Astrocyte (in vitro differentiated cells and primary cell): ENCODE data around the gene VDAC1. TPM values are rescaled to one million over a fixed set of nuclear protein-coding genes. Genes with fewer than 3 reads are reported as not detected.
"Not testable (repeated sequence)": the region's sequence is repeated elsewhere in the genome, so short reads cannot be mapped to it uniquely, and the experiment has no call there.

Experiments used
- DNase-seq: peaks from one replicate; pipeline ENCODE4 v3.0.0-alpha.2; 2010; ENCODE audit warnings: low read depth
- FAIRE-seq: peaks from 2 replicates; lab custom pipeline; 2011; peaks lifted over from hg19 to GRCh38; lab: Jason Lieb, UNC
- H2AFZ ChIP-seq: 2 replicates; pipeline ENCODE4 v1.6.0; 2012; ENCODE audit warnings: low read depth, low read length, inconsistent platforms
- H3K27ac ChIP-seq: 2 replicates; pipeline ENCODE4 v1.5.1; 2011; ENCODE audit warnings: low read depth, low read length, inconsistent platforms
- H3K27me3 ChIP-seq: 2 replicates; pipeline ENCODE4 v1.6.0; 2011; ENCODE audit warnings: low read length, inconsistent platforms; ENCODE audit not compliant: insufficient read depth
- H3K36me3 ChIP-seq: 2 replicates; pipeline ENCODE4 v1.5.1; 2011; ENCODE audit warnings: low read length, inconsistent platforms; ENCODE audit not compliant: insufficient read depth
- H3K4me1 ChIP-seq: 2 replicates; pipeline ENCODE4 v1.5.1; 2011; ENCODE audit warnings: low read length, inconsistent platforms; ENCODE audit not compliant: insufficient read depth
- H3K4me2 ChIP-seq: 2 replicates; pipeline ENCODE4 v1.6.0; 2012; ENCODE audit warnings: low read length, inconsistent platforms
- H3K4me3 ChIP-seq: 2 replicates; pipeline ENCODE4 v1.5.1; 2011; ENCODE audit warnings: low read depth, mild to moderate bottlenecking, low read length, inconsistent platforms; ENCODE audit not compliant: insufficient read depth
- H3K79me2 ChIP-seq: 2 replicates; pipeline ENCODE4 v1.6.0; 2012; ENCODE audit warnings: mild to moderate bottlenecking, low read length, inconsistent platforms; ENCODE audit not compliant: insufficient read depth
- H3K9ac ChIP-seq: 2 replicates; pipeline ENCODE4 v1.6.0; 2012; ENCODE audit warnings: mild to moderate bottlenecking, low read length, inconsistent platforms
- H3K9me3 ChIP-seq: 2 replicates; pipeline ENCODE4 v1.5.1; 2012; ENCODE audit warnings: low read depth, mild to moderate bottlenecking, low read length, inconsistent platforms; ENCODE audit not compliant: insufficient read depth
- H4K20me1 ChIP-seq: 2 replicates; pipeline ENCODE4 v1.6.0; 2012; ENCODE audit warnings: low read length, inconsistent platforms; ENCODE audit not compliant: insufficient read depth
- H3K27ac Mint-ChIP-seq: one replicate; pipeline ENCODE4 v1.8.0; 2021; ENCODE audit warnings: mild to moderate bottlenecking, mixed read lengths; ENCODE audit not compliant: unreplicated experiment
- H3K27me3 Mint-ChIP-seq: one replicate; pipeline ENCODE4 v1.8.0; 2021; ENCODE audit warnings: low read depth, mixed read lengths; ENCODE audit not compliant: unreplicated experiment
- H3K36me3 Mint-ChIP-seq: one replicate; pipeline ENCODE4 v1.8.0; 2021; ENCODE audit warnings: low read depth, mixed read lengths; ENCODE audit not compliant: unreplicated experiment
- H3K4me1 Mint-ChIP-seq: one replicate; pipeline ENCODE4 v1.8.0; 2021; ENCODE audit warnings: low read depth, mixed read lengths; ENCODE audit not compliant: unreplicated experiment
- H3K4me3 Mint-ChIP-seq: one replicate; pipeline ENCODE4 v1.8.0; 2021; ENCODE audit warnings: mild to moderate bottlenecking, moderate library complexity, mixed read lengths; ENCODE audit not compliant: unreplicated experiment
- H3K9me3 Mint-ChIP-seq: one replicate; pipeline ENCODE4 v1.8.0; 2021; ENCODE audit warnings: mild to moderate bottlenecking, mixed read lengths; ENCODE audit not compliant: unreplicated experiment
- CTCF ChIP-seq: IDR thresholded peaks from 2 replicates; pipeline ENCODE4 v1.5.1; 2011; ENCODE audit warnings: low read depth, mild to moderate bottlenecking, inconsistent platforms, low read length, moderate library complexity; ENCODE audit not compliant: insufficient read depth
- EZH2 ChIP-seq: IDR thresholded peaks from 2 replicates; pipeline ENCODE4 v1.6.1; 2012; ENCODE audit warnings: mild to moderate bottlenecking, low read length, inconsistent platforms; ENCODE audit not compliant: insufficient read depth
- total RNA-seq: library from RNA; stranded (reverse); gene quantifications from 2 replicates; pipeline ENCODE4 v1.2.1, GENCODE V29; 2021

Gene VDAC1
- total RNA-seq, 1 donor from 2014 or later, result 364 TPM

GRCh38 chr5:133936651-133937015 is 68.1 kb downstream of the VDAC1 start:
- Histone ChIP-seq H3K27me3 (no peaks in the 10 kb centered on the region), H3K4me3 (no peak overlapping the region)
- no peak for FAIRE-seq

GRCh38 chr5:133935991-133936650 is 68.7 kb downstream of the VDAC1 start:
- H3K9me3 Mint-ChIP-seq, H3K36me3 Mint-ChIP-seq, DNase-seq, FAIRE-seq, H3K4me1 Mint-ChIP-seq, H3K4me3 Mint-ChIP-seq, H3K36me3 ChIP-seq, H3K27me3 Mint-ChIP-seq, H4K20me1 ChIP-seq, H3K4me1 ChIP-seq, H3K27ac ChIP-seq, H3K27ac Mint-ChIP-seq, H3K4me2 ChIP-seq, H3K9me3 ChIP-seq, H3K4me3 ChIP-seq, H3K27me3 ChIP-seq, H3K9ac ChIP-seq, H3K79me2 ChIP-seq, H2AFZ ChIP-seq: not testable (repeated sequence)

More at GRCh38 chr5:133936651-133937015, 68.1 kb downstream of the VDAC1 start:
- H3K27ac ChIP-seq, result no peak overlapping the region
- no peak overlapping the region for H3K27ac Mint-ChIP-seq
- no peaks in the 10 kb centered on the region for H4K20me1 ChIP-seq
- H3K36me3 Mint-ChIP-seq, result no peaks in the 10 kb centered on the region
- H3K36me3 ChIP-seq, result no peaks in the 10 kb centered on the region
- no peak overlapping the region for H3K4me3 Mint-ChIP-seq
- DNase-seq, result no peak
- no peak overlapping the region for H3K4me2 ChIP-seq
- peaks cover 3% of the 10 kb centered on the region for H3K9me3 Mint-ChIP-seq
- H3K79me2 ChIP-seq, result no peaks in the 10 kb centered on the region
- H3K9ac ChIP-seq, result no peak overlapping the region
- H3K27me3 Mint-ChIP-seq, result peaks cover 5% of the 10 kb centered on the region
- no peak overlapping the region for H2AFZ ChIP-seq
- no peak for TF ChIP-seq EZH2
- TF ChIP-seq CTCF, result no peak
- no peaks in the 10 kb centered on the region for H3K4me1 Mint-ChIP-seq
- no peaks in the 10 kb centered on the region for H3K4me1 ChIP-seq
- no peaks in the 10 kb centered on the region for H3K9me3 ChIP-seq

GRCh38 chr5:133935667-133935940 is 69.2 kb downstream of the VDAC1 start:
- no peak for DNase-seq
- Histone ChIP-seq H3K79me2 (no peaks in the 10 kb centered on the region), H3K4me3 (no peak overlapping the region), H2AFZ (no peak overlapping the region), H4K20me1 (no peaks in the 10 kb centered on the region), H3K9ac (no peak overlapping the region), H3K4me2 (no peak overlapping the region), H3K9me3 (no peaks in the 10 kb centered on the region), H3K36me3 (no peaks in the 10 kb centered on the region), H3K4me1 (peaks cover 1% of the 10 kb centered on the region), H3K27me3 (no peaks in the 10 kb centered on the region), H3K27ac (no peak overlapping the region)
- H3K4me3 Mint-ChIP-seq, result no peak overlapping the region
- no peak overlapping the region for H3K27ac Mint-ChIP-seq
- H3K27me3 Mint-ChIP-seq, result peaks cover 2% of the 10 kb centered on the region
- TF ChIP-seq CTCF, result no peak
- no peak for TF ChIP-seq EZH2
- peaks cover 6% of the 10 kb centered on the region for H3K9me3 Mint-ChIP-seq
- no peak for FAIRE-seq
- no peaks in the 10 kb centered on the region for H3K4me1 Mint-ChIP-seq
- H3K36me3 Mint-ChIP-seq, result no peaks in the 10 kb centered on the region
